ENCODE data around the gene PPM1H.
"Not testable (repeated sequence)": the region's sequence is repeated elsewhere in the genome, so short reads cannot be mapped to it uniquely, and the experiment has no call there.

The PPM1H gene

DNA sequence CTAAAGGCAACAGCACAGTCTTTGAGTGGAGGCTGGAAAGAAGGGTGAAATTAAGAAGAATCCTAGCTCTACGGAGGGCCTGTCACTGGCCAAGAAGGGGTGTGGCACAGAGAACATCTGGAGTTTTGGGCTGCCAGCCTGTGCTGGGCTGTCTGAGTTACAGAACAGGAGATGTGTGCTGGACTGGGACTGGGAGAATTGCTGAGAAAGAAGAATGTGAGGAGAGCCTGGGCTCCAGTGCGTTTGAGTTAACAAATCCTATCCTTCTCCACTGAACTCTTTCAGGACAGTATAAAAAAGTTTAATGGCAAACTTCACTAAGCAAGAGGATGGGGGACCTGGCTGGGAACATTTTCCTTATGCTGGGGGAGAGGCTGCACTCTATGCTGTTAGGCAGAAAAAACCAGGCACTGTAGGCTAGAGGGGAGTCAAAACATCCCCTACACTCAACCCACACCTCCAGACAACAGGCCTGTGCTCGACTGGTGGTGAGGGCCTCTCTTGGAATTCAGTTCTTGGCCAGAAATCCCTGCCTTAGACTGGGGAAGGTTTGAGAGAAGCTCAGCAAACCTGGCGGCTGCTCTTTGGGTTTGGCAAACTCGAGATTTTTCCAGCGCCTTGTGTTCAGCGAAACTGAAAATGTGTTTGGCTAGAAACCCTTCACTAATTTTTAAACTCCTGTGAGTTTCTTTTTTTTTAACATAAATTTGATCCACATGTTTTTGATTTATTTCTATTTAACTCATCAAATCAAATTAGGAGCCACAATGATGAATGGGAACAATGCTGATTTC, 251.0 kb downstream of the PPM1H start:
- no peak for DNase-seq (ENCODE audit: low read depth)

- no peak for DNase-seq (ENCODE audit: low read depth)
Measured at GRCh38 chr12:62681306-62681705, 253.6 kb downstream of the PPM1H start.

DNA sequence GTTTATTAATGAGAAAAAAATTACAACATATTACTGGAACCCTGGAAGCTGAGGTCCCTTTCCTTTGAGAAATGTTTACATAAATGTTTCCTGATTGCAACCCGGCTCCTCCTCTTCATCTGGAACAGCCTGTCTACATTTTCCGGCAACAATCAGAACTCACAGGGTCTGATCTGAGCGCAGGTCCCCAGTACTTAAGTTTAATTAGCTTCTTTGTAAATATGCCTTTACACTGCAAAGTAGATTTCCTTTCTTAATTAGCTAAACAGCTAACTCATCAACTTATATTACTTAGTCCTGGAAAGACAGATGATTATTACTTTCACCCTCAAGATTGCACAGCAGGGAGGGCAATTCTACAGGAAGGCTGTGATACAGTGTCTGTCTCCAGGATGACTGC, 255.3 kb downstream of the PPM1H start:
- DNase-seq (ENCODE audit: low read depth) = no peak

- no peak for DNase-seq (ENCODE audit: low read depth)
Measured at GRCh38 chr12:62677355-62677754, 257.6 kb downstream of the PPM1H start.

DNA sequence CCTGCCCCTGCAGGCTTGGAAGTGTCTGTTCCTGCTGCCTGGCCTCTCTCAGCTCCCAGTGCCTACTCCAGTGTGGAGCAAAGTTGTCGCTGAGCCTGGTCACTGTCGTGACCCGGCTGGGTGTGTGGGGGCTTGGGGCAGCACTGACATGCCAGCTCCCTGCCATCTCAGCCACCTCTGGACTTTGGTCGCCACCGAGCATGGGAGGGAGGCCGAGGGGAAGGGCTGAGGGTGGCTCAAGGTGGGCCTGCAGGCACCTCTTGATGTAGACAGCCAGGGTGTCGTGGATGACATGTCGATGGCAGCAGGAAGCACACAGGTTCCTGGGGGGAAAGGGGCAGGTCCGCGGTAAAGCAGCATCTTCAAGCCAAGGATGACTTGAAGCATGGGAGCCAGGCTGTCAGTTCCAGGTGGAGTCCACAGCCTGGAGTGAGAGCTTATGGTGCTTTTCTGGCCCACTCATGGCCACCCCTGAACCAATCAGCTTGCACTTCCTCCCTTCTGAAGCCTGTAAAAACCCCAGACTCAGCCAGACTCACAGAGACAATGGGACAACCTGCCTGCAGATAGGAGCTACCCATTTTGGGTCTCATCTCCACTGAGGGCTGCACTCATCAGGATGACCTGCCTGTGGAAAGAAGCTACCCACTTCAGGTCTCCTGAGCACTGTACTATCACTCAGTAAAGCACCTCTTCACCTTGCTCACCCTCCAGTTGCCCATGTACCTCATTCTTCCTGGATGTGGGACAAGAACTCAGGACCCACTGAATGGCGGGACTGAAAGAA, 258.2 kb downstream of the PPM1H start:
- DNase-seq (ENCODE audit: low read depth) = no peak

- DNase-seq (ENCODE audit: low read depth) = no peak
Measured at GRCh38 chr12:62673028-62673815, 261.7 kb downstream of the PPM1H start.

DNA sequence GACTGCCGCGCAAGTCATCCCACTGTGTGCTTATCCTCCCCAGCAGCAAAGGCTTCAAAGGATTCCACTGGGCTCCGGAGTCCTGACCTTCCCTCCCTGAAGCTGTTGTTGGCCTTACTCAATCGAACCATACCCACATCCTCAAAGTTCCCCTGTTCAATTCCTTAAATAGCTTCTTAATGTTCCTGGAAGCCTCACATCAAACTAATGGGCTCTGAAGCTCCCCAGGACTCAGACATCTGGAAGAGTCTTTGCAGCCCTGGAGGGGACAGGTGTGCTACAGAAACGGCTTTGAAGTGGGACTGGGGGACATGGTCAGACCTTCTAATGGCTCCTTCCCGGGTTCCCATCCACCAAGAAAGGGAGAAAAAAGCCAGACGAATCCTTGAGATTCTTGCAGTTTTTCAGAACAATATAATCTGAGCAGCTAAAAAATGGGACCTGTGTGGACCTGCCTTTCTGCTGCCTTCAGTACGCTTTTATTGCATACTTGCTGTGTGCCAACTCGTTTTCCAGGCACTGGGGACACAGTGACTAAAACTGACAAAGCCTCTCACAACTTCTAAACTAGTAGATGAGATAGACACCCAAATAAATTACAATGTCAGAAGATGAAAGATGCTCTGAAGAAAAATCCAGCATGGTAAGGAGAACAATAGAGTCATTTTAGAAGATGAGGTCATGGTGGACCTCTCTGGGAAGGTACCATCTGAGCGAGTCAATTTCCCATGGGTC, 263.8 kb downstream of the PPM1H start:
- DNase-seq (ENCODE audit: low read depth) = no peak

GRCh38 chr12:62668782-62669181, 266.2 kb downstream of the PPM1H start:
- no peak for DNase-seq (ENCODE audit: low read depth)

DNA sequence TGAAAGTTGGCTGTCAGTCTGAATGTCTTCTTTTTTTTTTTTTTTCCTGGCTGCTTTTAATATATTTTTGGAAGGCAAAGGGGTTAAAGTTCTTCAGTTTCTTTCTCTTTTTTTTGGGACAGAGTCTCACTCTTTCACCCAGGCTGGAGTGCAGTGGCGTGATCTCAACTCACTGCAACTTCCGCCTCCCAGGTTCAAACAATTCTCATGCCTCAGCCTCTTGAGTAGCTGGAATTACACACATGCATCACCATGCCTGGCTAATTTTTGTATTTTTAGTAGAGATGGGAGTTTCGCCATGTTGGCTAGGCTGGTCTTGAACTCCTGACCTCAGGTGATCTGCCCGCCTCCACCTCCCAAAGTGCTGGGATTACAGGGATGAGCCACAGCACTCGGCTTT, 270.0 kb downstream of the PPM1H start:
- DNase-seq (ENCODE audit: low read depth) = not testable (repeated sequence)

GRCh38 chr12:62660756-62661155, 274.2 kb downstream of the PPM1H start:
- DNase-seq (ENCODE audit: low read depth) = no peak

- DNase-seq (ENCODE audit: low read depth) = no peak
Measured at GRCh38 chr12:62659453-62660295, 275.3 kb downstream of the PPM1H start.

- DNase-seq (ENCODE audit: low read depth) = no peak
Measured at GRCh38 chr12:62658910-62659309, 276.0 kb downstream of the PPM1H start.

GRCh38 chr12:62657363-62657632, 277.7 kb downstream of the PPM1H start:
- no peak for DNase-seq (ENCODE audit: low read depth)

DNA sequence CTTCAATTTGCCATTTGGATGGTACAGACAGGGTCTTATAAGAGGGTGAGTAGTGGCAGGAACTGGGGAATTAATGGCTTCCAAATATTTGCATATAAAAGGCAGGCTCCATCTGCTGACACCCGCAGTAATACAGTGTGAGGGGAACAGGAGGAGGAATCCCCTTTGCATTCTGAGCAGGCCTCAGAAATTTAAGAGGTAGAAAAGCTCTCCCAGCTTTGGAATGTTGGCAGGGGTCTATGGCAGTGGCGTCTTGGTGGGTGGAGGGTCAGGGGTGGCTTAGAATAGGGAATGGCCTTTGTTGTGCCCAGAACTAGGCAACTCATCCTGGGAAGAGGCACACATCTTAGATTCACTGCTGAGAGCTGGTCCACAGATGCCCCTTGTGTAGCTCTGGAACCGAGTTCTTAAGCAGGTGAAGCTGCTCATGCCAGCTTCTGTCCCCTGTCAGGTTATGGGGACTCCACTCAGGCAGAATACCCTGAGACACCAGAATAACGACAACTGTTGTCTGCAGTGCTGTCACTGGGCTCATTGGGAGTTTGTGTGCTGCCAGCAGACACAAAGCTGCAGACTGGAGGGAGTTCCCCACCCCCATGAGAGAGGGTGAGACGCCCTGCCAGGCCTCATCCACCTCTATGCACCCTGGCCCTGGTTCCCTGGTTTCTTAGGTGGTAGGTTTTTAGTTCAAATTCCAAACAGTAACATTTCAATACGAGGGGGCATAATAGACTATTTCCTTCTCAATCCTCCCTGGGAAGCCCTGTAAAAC, 278.2 kb downstream of the PPM1H start:
- DNase-seq (ENCODE audit: low read depth) = no peak

- no peak for DNase-seq (ENCODE audit: low read depth)
Measured at GRCh38 chr12:62655666-62656151, 279.2 kb downstream of the PPM1H start.

DNA sequence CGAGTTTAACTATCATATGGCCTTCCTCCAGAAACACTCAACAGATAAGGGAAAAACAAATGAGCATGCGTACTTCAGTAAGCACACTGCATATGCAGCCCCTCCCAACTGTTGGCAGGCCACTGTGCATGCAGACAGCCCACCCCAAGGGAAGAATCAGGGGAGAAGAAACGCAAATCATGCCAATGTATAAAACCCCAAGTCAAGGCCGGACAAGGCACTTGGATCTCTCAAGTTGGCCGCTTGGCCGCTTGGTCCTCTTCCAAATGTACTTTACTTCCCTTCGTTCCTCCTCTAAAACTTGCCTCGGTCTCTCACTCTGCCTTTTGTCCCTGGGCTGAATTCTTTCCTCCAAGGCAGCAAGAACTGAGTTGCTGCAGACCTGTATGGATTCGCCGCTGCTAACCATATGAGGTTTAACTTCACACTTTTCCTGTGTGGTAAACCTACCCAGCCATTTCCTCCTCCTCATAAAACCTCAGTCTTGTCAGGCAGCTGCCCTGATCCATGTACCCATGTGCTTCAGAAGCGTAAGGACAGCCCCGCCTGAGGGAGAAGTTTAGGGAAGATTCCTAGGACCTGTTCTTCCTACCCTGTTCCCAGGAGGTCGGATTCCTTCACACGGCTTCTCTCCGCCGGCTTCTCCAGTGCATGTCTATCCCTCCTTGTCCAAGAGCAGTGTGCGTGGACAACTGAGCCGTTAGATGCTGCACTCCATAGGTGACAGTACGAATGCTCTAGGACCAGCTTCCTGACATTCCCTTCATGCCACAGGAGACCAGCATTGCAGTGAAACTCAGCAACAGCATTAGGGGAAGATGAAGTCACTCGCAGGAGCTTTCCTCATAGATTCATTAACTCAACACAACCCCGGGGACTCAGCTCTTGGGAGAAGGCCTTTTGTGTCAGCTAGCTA, 280.4 kb downstream of the PPM1H start:
- no peak for DNase-seq (ENCODE audit: low read depth)

DNA sequence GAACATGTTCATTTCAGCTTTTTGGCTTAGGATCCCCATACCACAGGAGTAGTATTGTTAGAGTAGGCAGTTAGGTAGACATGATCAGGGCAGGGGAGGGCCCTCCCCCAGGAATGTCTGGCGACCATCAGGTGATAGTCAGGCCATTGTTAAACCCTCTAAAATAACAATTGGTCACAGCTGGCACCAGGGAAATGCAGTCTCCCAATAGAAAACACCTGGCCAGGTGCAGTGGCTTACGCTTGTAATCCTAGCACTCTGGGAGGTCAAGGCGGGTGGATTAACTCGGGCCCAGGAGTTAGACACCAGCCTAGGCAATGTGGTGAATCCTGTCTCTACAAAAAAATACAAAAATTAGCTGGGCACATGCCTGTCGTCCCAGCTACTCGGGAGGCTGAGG, 281.2 kb downstream of the PPM1H start:
- no peak for DNase-seq (ENCODE audit: low read depth)

DNA sequence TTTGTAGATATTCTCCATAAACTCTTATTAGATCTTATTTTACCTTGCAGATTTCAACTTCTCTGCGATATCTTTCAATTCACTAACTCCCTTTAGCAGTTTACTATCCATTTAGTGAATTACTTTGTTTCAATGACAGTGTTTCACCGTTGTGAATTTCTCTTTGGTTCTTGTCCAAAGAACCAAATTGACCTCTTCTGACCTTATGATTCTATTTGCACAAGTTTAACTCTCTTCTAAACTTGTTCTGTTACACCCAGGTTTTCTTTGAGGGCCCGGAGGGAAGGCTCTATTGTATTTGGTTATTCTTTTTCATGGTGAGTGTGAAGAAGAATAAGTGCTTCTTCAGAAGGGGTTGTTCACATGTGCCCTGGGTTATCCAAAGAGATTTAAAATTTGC, 281.6 kb downstream of the PPM1H start:
- DNase-seq (ENCODE audit: low read depth) = no peak

- DNase-seq (ENCODE audit: low read depth) = no peak
Measured at GRCh38 chr12:62651138-62651537, 283.8 kb downstream of the PPM1H start.
